Stimulated activated CD4-positive, alpha-beta T cell treated with anti-CD3 and anti-CD28 coated beads, Interleukin-1b, Interleukin-23, amount 100 ng/mL, for 1 hour (primary cell): ENCODE data around the gene GCNT2.
"Not testable (repeated sequence)": the region's sequence is repeated elsewhere in the genome, so short reads cannot be mapped to it uniquely, and the experiment has no call there.

Source experiments
- DNase-seq, 2 donors: peaks; one replicate each; pipeline ENCODE4 v3.0.0-alpha.2; 2020; ENCODE audit warnings: low read depth in 2 of 2

GCNT2 gene

GRCh38 chr6:10660431-10661191 lies 139.5 kb downstream of the GCNT2 start:
- DNase-seq: not testable (repeated sequence)

DNA sequence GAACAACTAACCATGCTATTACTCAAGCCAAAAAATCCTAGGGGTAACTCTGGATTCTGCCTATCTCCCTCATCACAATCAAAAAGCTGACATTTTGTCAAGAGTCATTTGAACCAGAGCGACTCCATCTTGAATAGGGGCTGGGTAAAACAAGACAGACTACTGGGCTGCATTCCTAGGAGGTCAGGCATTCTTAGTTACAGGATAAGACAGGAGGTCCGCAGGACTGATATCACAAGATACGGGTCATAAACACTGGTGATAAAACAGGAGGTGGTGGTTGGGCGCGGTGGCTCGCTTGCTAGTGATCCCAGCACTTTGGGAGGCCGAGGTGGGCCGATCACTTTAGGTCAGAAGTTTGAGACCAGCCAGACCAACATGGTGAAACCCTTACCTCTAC lies 141.1 kb downstream of the GCNT2 start:
- DNase-seq: no peak

- no peak for DNase-seq
Measured at GRCh38 chr6:10662742-10663141, 141.6 kb downstream of the GCNT2 start.

GRCh38 chr6:10665595-10665994 lies 144.4 kb downstream of the GCNT2 start:
- DNase-seq: not testable (repeated sequence)

DNA sequence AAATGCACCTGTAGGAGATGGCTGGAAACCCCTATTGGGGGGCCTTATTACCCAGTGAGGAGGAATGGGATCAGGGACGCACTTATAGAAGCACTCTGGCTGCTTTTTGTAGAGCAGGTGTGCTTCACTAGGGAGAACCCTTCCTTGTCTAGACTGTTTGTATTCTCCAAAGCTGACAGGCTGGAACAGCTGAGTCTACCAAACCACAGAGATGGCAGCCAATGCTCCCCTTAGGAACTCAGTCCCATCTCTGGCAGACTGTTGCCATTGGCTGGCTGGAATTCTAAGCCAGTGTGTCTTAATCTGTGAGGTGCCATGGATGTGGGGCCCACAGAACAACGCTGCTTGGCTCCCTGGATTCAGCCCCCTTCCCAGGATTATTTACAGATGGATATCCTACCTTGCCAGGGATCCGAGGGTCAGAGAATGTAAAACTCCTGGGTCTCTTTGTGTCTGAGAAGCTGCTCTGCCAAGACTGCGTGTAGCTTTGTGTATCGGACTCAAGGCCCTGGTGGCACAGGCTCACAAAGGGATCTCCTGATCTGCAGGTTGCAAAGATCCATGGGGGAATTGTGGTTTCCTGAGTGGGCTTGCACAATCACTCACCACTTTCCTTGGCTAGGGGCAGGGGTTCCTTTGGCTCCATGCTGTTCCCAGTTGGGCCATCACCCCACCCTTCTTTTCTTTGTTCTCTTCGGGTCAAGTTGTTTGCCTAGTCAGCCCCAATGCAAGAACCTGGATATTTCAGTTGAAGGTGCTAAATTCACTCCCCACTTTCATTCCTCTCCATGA lies 147.2 kb downstream of the GCNT2 start:
- DNase-seq: no peak

DNA sequence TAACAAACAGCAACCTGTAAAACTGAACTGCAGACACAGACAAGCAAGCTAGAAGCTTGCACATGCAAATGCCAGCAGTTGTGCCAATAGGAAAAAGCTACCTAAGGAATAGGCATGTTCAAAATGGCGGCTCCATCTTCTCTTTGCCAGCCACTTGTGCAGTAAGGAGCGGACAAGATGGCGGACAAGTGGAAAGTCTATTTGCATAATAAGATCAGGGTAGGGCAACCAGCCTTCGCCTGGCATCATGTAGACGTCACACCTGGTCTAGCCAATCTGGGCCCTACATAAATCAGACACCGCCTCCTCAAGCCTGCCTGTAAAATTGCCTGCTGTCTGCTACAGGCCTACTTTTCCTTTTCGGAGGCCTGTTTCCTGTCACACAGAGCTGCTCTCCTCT lies 155.3 kb downstream of the GCNT2 start:
- no peak for DNase-seq

- no peak for DNase-seq
Measured at GRCh38 chr6:10678456-10678855, 157.3 kb downstream of the GCNT2 start.
